Karpas-422 (cell line): ENCODE data around the gene NFKBIA. TPM values are rescaled to one million over a fixed set of nuclear protein-coding genes. Genes with fewer than 3 reads are reported as not detected.
"Not testable (repeated sequence)": the region's sequence is repeated elsewhere in the genome, so short reads cannot be mapped to it uniquely, and the experiment has no call there.

ENCODE experiments used
- DNase-seq: peaks from one replicate; pipeline ENCODE4 v3.0.0-alpha.2; 2015
- H2AFZ ChIP-seq: fragments of 200-600 bp; sonication (generic); 2 replicates; pipeline ENCODE4 v1.6.1; 2014; ENCODE audit warnings: antibody characterized with exemption, low read length, mixed read lengths
- H3K27ac ChIP-seq: fragments of 200-600 bp; sonication (generic); 2 replicates; pipeline ENCODE4 v1.5.1; 2014; ENCODE audit warnings: mild to moderate bottlenecking, low read length, moderate library complexity
- H3K27me3 ChIP-seq: fragments of 200-600 bp; sonication (generic); 2 replicates; pipeline ENCODE4 v1.6.1; 2014; ENCODE audit warnings: low read length, mixed read lengths
- H3K36me3 ChIP-seq: fragments of 200-600 bp; sonication (generic); 2 replicates; pipeline ENCODE4 v1.6.1; 2014; ENCODE audit warnings: low read length, mixed read lengths; ENCODE audit not compliant: insufficient read depth
- H3K4me1 ChIP-seq: fragments of 200-600 bp; sonication (generic); 2 replicates; pipeline ENCODE4 v1.6.1; 2014; ENCODE audit warnings: mild to moderate bottlenecking, low read length, mixed read lengths
- H3K4me2 ChIP-seq: fragments of 200-600 bp; sonication (generic); 2 replicates; pipeline ENCODE4 v1.6.1; 2014; ENCODE audit warnings: low read length, low read depth, mild to moderate bottlenecking; ENCODE audit not compliant: poor library complexity, severe bottlenecking
- H3K4me3 ChIP-seq: fragments of 200-600 bp; sonication (generic); 2 replicates; pipeline ENCODE4 v1.5.1; 2014; ENCODE audit warnings: mild to moderate bottlenecking, antibody characterized with exemption, low read length, mixed read lengths
- H3K79me2 ChIP-seq: fragments of 200-600 bp; sonication (generic); 2 replicates; pipeline ENCODE4 v1.6.1; 2014; ENCODE audit warnings: mild to moderate bottlenecking, low read length, mixed read lengths
- H3K9ac ChIP-seq: fragments of 200-600 bp; sonication (generic); 2 replicates; pipeline ENCODE4 v1.6.0; 2014; ENCODE audit warnings: low read length
- H3K9me2 ChIP-seq: fragments of 200-600 bp; sonication (generic), shearing (Covaris generic); replicated peaks from 2 replicates; pipeline ENCODE4 v1.6.0; 2014; ENCODE audit warnings: mild to moderate bottlenecking, low read length, moderate library complexity; ENCODE audit not compliant: insufficient read depth
- H3K9me3 ChIP-seq: fragments of 300-700, 200-600 bp; sonication (generic); 2 replicates; pipeline ENCODE4 v1.6.1; 2014; ENCODE audit warnings: low read length, mixed read lengths
- H4K20me1 ChIP-seq: fragments of 200-600 bp; sonication (generic); 2 replicates; pipeline ENCODE4 v1.6.1; 2014; ENCODE audit warnings: mild to moderate bottlenecking, antibody characterized with exemption, low read length, low read depth; ENCODE audit not compliant: insufficient read depth
- total RNA-seq: library from RNA; depleted of rRNA; stranded (reverse); fragments of >200 nt; shearing (Covaris generic); gene quantifications from 2 replicates; pipeline ENCODE4 v1.2.3, GENCODE V29; 2014; ENCODE audit warnings: low replicate concordance

NFKBIA gene
- total RNA-seq, 1 experiment from 2014 or later = 27.6 TPM

GRCh38 chr14:35373208-35373607 lies 31.3 kb downstream of the NFKBIA start:
- H3K27ac ChIP-seq, H3K4me3 ChIP-seq, H2AFZ ChIP-seq, H3K79me2 ChIP-seq, H3K4me2 ChIP-seq, H3K9ac ChIP-seq, DNase-seq, H3K9me2 ChIP-seq, H3K9me3 ChIP-seq, H3K4me1 ChIP-seq, H3K36me3 ChIP-seq, H3K27me3 ChIP-seq, H4K20me1 ChIP-seq: not testable (repeated sequence)

GRCh38 chr14:35370969-35371368 lies 33.6 kb downstream of the NFKBIA start:
- no peak for DNase-seq
- Histone ChIP-seq H3K4me1 (peaks cover 11% of the 10 kb centered on the region), H3K27me3 (no peaks in the 10 kb centered on the region; the same call in 1 of the 2 replicates), H3K9me2 (no peaks in the 10 kb centered on the region), H3K4me2 (no peak overlapping the region), H3K9ac (no peak overlapping the region), H2AFZ (no peak overlapping the region), H3K36me3 (no peaks in the 10 kb centered on the region), H3K4me3 (no peak overlapping the region), H3K9me3 (no peaks in the 10 kb centered on the region; the same call in 1 of the 2 replicates), H3K79me2 (no peaks in the 10 kb centered on the region), H4K20me1 (no peaks in the 10 kb centered on the region), H3K27ac (no peak overlapping the region)

- Histone ChIP-seq H3K9me3 (no peaks in the 10 kb centered on the region; the same call in 1 of the 2 replicates), H2AFZ (no peak overlapping the region), H3K27me3 (no peaks in the 10 kb centered on the region; the same call in 1 of the 2 replicates), H4K20me1 (no peaks in the 10 kb centered on the region), H3K9ac (no peak overlapping the region), H3K4me1 (peaks cover 11% of the 10 kb centered on the region), H3K36me3 (no peaks in the 10 kb centered on the region), H3K4me3 (no peak overlapping the region), H3K9me2 (no peaks in the 10 kb centered on the region), H3K4me2 (no peak overlapping the region), H3K27ac (no peak overlapping the region), H3K79me2 (no peaks in the 10 kb centered on the region)
- no peak for DNase-seq
These were observed 34.8 kb downstream of the NFKBIA start for GRCh38 chr14:35369701-35370191.

GRCh38 chr14:35368583-35369392 lies 35.8 kb downstream of the NFKBIA start:
- no peaks in the 10 kb centered on the region; the same call in 1 of the 2 replicates for H3K9me3 ChIP-seq
- H3K4me2 ChIP-seq = no peak overlapping the region
- no peaks in the 10 kb centered on the region for H3K79me2 ChIP-seq
- no peak overlapping the region for H2AFZ ChIP-seq
- no peak overlapping the region for H3K27ac ChIP-seq
- H4K20me1 ChIP-seq = no peaks in the 10 kb centered on the region
- no peak overlapping the region for H3K4me3 ChIP-seq
- no peaks in the 10 kb centered on the region for H3K9me2 ChIP-seq
- peaks cover 11% of the 10 kb centered on the region for H3K4me1 ChIP-seq
- H3K27me3 ChIP-seq = no peaks in the 10 kb centered on the region; the same call in 1 of the 2 replicates
- H3K36me3 ChIP-seq = no peaks in the 10 kb centered on the region
- H3K9ac ChIP-seq = no peak overlapping the region
- no peak for DNase-seq

GRCh38 chr14:35368139-35368460 lies 36.4 kb downstream of the NFKBIA start:
- Histone ChIP-seq H3K4me3 (no peak overlapping the region), H3K4me2 (no peak overlapping the region), H4K20me1 (no peaks in the 10 kb centered on the region), H3K9me2 (no peaks in the 10 kb centered on the region), H3K9ac (no peak overlapping the region), H3K27me3 (no peaks in the 10 kb centered on the region; the same call in 1 of the 2 replicates), H3K36me3 (no peaks in the 10 kb centered on the region), H3K4me1 (peaks cover 11% of the 10 kb centered on the region), H3K79me2 (no peaks in the 10 kb centered on the region), H2AFZ (no peak overlapping the region; the same call in 1 of the 2 replicates), H3K9me3 (no peaks in the 10 kb centered on the region; the same call in 1 of the 2 replicates), H3K27ac (no peak overlapping the region)
- no peak for DNase-seq

GRCh38 chr14:35367056-35367372 lies 37.5 kb downstream of the NFKBIA start:
- Histone ChIP-seq H3K27ac (no peak overlapping the region), H3K9me3 (no peaks in the 10 kb centered on the region; the same call in 1 of the 2 replicates), H3K4me1 (peaks cover 11% of the 10 kb centered on the region), H2AFZ (no peak overlapping the region; the same call in 1 of the 2 replicates), H3K36me3 (no peaks in the 10 kb centered on the region), H4K20me1 (no peaks in the 10 kb centered on the region), H3K27me3 (no peaks in the 10 kb centered on the region; the same call in 1 of the 2 replicates), H3K4me2 (no peak overlapping the region), H3K9me2 (no peaks in the 10 kb centered on the region), H3K9ac (no peak overlapping the region), H3K79me2 (no peaks in the 10 kb centered on the region), H3K4me3 (no peak overlapping the region)
- DNase-seq = no peak

GRCh38 chr14:35366521-35366976 lies 38.0 kb downstream of the NFKBIA start:
- Histone ChIP-seq H3K27me3 (no peaks in the 10 kb centered on the region; the same call in 1 of the 2 replicates), H3K9me2 (no peaks in the 10 kb centered on the region), H2AFZ (no peak overlapping the region), H3K79me2 (no peaks in the 10 kb centered on the region), H3K9ac (no peak overlapping the region), H3K36me3 (no peaks in the 10 kb centered on the region), H3K9me3 (no peaks in the 10 kb centered on the region; the same call in 1 of the 2 replicates), H3K4me2 (no peak overlapping the region), H3K4me1 (peaks cover 11% of the 10 kb centered on the region), H4K20me1 (no peaks in the 10 kb centered on the region), H3K4me3 (no peak overlapping the region), H3K27ac (no peak overlapping the region)
- DNase-seq = no peak

GRCh38 chr14:35366056-35366451 lies 38.5 kb downstream of the NFKBIA start:
- Histone ChIP-seq H3K4me2 (no peak overlapping the region), H2AFZ (no peak overlapping the region), H3K9ac (no peak overlapping the region)

More at GRCh38 chr14:35366056-35366451, 38.5 kb downstream of the NFKBIA start:
- DNase-seq = no peak
- no peak overlapping the region for H3K4me3 ChIP-seq
- peaks cover 11% of the 10 kb centered on the region for H3K4me1 ChIP-seq
- no peaks in the 10 kb centered on the region for H3K36me3 ChIP-seq
- no peaks in the 10 kb centered on the region for H3K79me2 ChIP-seq
- no peak overlapping the region for H3K27ac ChIP-seq
- H3K27me3 ChIP-seq = no peaks in the 10 kb centered on the region; the same call in 1 of the 2 replicates
- no peaks in the 10 kb centered on the region; the same call in 1 of the 2 replicates for H3K9me3 ChIP-seq
- no peaks in the 10 kb centered on the region for H3K9me2 ChIP-seq
- no peaks in the 10 kb centered on the region for H4K20me1 ChIP-seq
